T-helper 1 cell treated with Interleukin-12 subunit alpha and Interleukin-12 subunit beta and Interleukin-4 antibody, amounts not matched to agents 30 ng/mL and 1 ng/mL, for 36 hours (primary cell): ENCODE measurements around the gene TM4SF5. TPM values are rescaled to one million over a fixed set of nuclear protein-coding genes. Genes with fewer than 3 reads are reported as not detected.

Experiments used
- intact Hi-C: fragments of 100-400 bp; cut with micrococcal nuclease; formaldehyde crosslinking; loops from one replicate; pipeline ENCODE4 v1.15.1; 2024
- total RNA-seq: library from RNA; stranded (reverse); gene quantifications from 2 replicates; pipeline ENCODE4 v1.2.3, GENCODE V29; 2022

The TM4SF5 gene
- total RNA-seq, 1 donor from 2014 or later = 0.22 TPM

- intact Hi-C loops = no loop called here
These were observed 51.1 kb downstream of the TM4SF5 start for GRCh38 chr17:4822835-4823234.

- intact Hi-C loops = no loop called here
These were observed 51.8 kb downstream of the TM4SF5 start for GRCh38 chr17:4823373-4824089.

GRCh38 chr17:4827399-4827798 lies 55.7 kb downstream of the TM4SF5 start:
- intact Hi-C loops = no loop called here

- intact Hi-C loops = loop anchor here (1.0 to 5.0 kb wide), 7 partner anchors 26 to 123 kb away; partner anchors contain the start of genes ARRB2, C17orf107, MED11 and PLD2
These were observed 61.1 kb downstream of the TM4SF5 start for GRCh38 chr17:4832829-4833177.

Other genes starting within 250 kb of the TM4SF5 start
- gene MYBBP1A, start 216.5 kb upstream of the TM4SF5 start, total RNA-seq = 87.3 and 90.1 TPM in 2 replicates
- gene GGT6, start 211.3 kb upstream of the TM4SF5 start, total RNA-seq = not detected in 2 replicates
- not detected in 2 replicates for gene SMTNL2, start 187.4 kb upstream of the TM4SF5 start, total RNA-seq
- gene ALOX15, start 130.2 kb upstream of the TM4SF5 start, total RNA-seq = not detected in 2 replicates
- gene PELP1, start 67.7 kb upstream of the TM4SF5 start, total RNA-seq = 89.6 and 92.0 TPM in 2 replicates
- 335 and 345 TPM in 2 replicates for gene ARRB2, start 61.3 kb upstream of the TM4SF5 start, total RNA-seq
- 20.3 and 22.6 TPM in 2 replicates for gene MED11, start 40.5 kb upstream of the TM4SF5 start, total RNA-seq
- gene ZMYND15, start 32.1 kb upstream of the TM4SF5 start, total RNA-seq = 0.10 and 0.12 TPM in 2 replicates
- 3.3 and 4.4 TPM in 2 replicates for gene CXCL16, start 32.0 kb upstream of the TM4SF5 start, total RNA-seq
- 0.51 TPM in 1 of 2 replicates, not detected in the other for gene VMO1, start 14.5 kb downstream of the TM4SF5 start, total RNA-seq
- not detected in 2 replicates for gene GLTPD2, start 17.1 kb downstream of the TM4SF5 start, total RNA-seq
- gene PSMB6, start 24.3 kb downstream of the TM4SF5 start, total RNA-seq = 160 and 163 TPM in 2 replicates
- gene PLD2, start 35.3 kb downstream of the TM4SF5 start, total RNA-seq = 34.8 and 37.2 TPM in 2 replicates
- 115 and 120 TPM in 2 replicates for gene MINK1, start 61.5 kb downstream of the TM4SF5 start, total RNA-seq
- gene C17orf107, start 127.7 kb downstream of the TM4SF5 start, total RNA-seq = 0.95 and 1.3 TPM in 2 replicates
- 0.78 and 0.88 TPM in 2 replicates for gene CHRNE, start 131.2 kb downstream of the TM4SF5 start, total RNA-seq
- not detected in 2 replicates for gene GP1BA, start 160.4 kb downstream of the TM4SF5 start, total RNA-seq
- 95.7 and 96.0 TPM in 2 replicates for gene SLC25A11, start 168.2 kb downstream of the TM4SF5 start, total RNA-seq
- 267 and 323 TPM in 2 replicates for gene RNF167, start 168.4 kb downstream of the TM4SF5 start, total RNA-seq
- 2,251 and 2,270 TPM in 2 replicates for gene PFN1, start 176.6 kb downstream of the TM4SF5 start, total RNA-seq
- gene ENO3, start 179.2 kb downstream of the TM4SF5 start, total RNA-seq = 37.9 and 38.1 TPM in 2 replicates
- gene SPAG7, start 195.9 kb downstream of the TM4SF5 start, total RNA-seq = 60.0 and 63.9 TPM in 2 replicates
- 88.9 and 95.0 TPM in 2 replicates for gene CAMTA2, start 215.8 kb downstream of the TM4SF5 start, total RNA-seq
- 0.22 and 0.76 TPM in 2 replicates for gene INCA1, start 225.6 kb downstream of the TM4SF5 start, total RNA-seq
- 52.9 and 56.7 TPM in 2 replicates for gene KIF1C, start 226.1 kb downstream of the TM4SF5 start, total RNA-seq